ENCODE data around the gene HMGN4. TPM values are rescaled to one million over a fixed set of nuclear protein-coding genes. Genes with fewer than 3 reads are reported as not detected.
A peak's percentile ranks its signal among the peaks of the same experiment; 100 is the strongest.
"Not testable (repeated sequence)": the region's sequence is repeated elsewhere in the genome, so short reads cannot be mapped to it uniquely, and the experiment has no call there.

HMGN4 gene
- polyA plus RNA-seq (ENCODE audit: insufficient read length in 12 of 12), result 10 to 100 TPM in 11 of 12 donors, not detected in 1; 43.8 to 73.5 (median 59.4) TPM
- long read RNA-seq, donor 1, transcript HMGN4-201 (2 exons, 1,225 nt), result major isoform, 22 of 22 reads
- long read RNA-seq, donor 1, partial matches to known transcripts, result 0 of 22 reads
- long read RNA-seq, donor 1, other reads (novel, unspliced or antisense), result 0 of 22 reads
- long read RNA-seq, donor 2, transcript HMGN4-201 (2 exons, 1,225 nt), result major isoform, 36 of 36 reads
- long read RNA-seq, donor 2, partial matches to known transcripts, result 0 of 36 reads
- long read RNA-seq, donor 2, other reads (novel, unspliced or antisense), result 0 of 36 reads
- long read RNA-seq, donor 3, transcript HMGN4-201 (2 exons, 1,225 nt), result major isoform, 8 of 8 reads
- long read RNA-seq, donor 3, partial matches to known transcripts, result 0 of 8 reads
- long read RNA-seq, donor 3, other reads (novel, unspliced or antisense), result 0 of 8 reads
- long read RNA-seq, donor 4, transcript HMGN4-201 (2 exons, 1,225 nt), result major isoform, 9 of 9 reads
- long read RNA-seq, donor 4, partial matches to known transcripts, result 0 of 9 reads
- long read RNA-seq, donor 4, other reads (novel, unspliced or antisense), result 0 of 9 reads
- long read RNA-seq, donor 5, transcript HMGN4-201 (2 exons, 1,225 nt), result major isoform, 21 of 21 reads
- long read RNA-seq, donor 5, partial matches to known transcripts, result 0 of 21 reads
- long read RNA-seq, donor 5, other reads (novel, unspliced or antisense), result 0 of 21 reads
- long read RNA-seq, donor 6, transcript HMGN4-201 (2 exons, 1,225 nt), result major isoform, 19 of 20 reads
- long read RNA-seq, donor 6, partial matches to known transcripts, result 0 of 20 reads
- long read RNA-seq, donor 6, other reads (novel, unspliced or antisense), result 0 of 20 reads
- long read RNA-seq, donor 7, transcript HMGN4-201 (2 exons, 1,225 nt), result major isoform, 12 of 20 reads
- long read RNA-seq, donor 7, partial matches to known transcripts, result 8 of 20 reads
- long read RNA-seq, donor 7, other reads (novel, unspliced or antisense), result 0 of 20 reads
- long read RNA-seq, donor 8, transcript HMGN4-201 (2 exons, 1,225 nt), result major isoform, 20 of 20 reads
- long read RNA-seq, donor 8, partial matches to known transcripts, result 0 of 20 reads
- long read RNA-seq, donor 8, other reads (novel, unspliced or antisense), result 0 of 20 reads
- long read RNA-seq, donor 9, transcript HMGN4-201 (2 exons, 1,225 nt), result major isoform, 16 of 17 reads
- long read RNA-seq, donor 9, partial matches to known transcripts, result 0 of 17 reads
- long read RNA-seq, donor 9, other reads (novel, unspliced or antisense), result 0 of 17 reads
- long read RNA-seq, donor 10, transcript HMGN4-201 (2 exons, 1,225 nt), result major isoform, 29 of 30 reads
- long read RNA-seq, donor 10, partial matches to known transcripts, result 0 of 30 reads
- long read RNA-seq, donor 10, other reads (novel, unspliced or antisense), result 0 of 30 reads
- long read RNA-seq, donor 11, transcript HMGN4-201 (2 exons, 1,225 nt), result major isoform, 28 of 28 reads
- long read RNA-seq, donor 11, partial matches to known transcripts, result 0 of 28 reads
- long read RNA-seq, donor 11, other reads (novel, unspliced or antisense), result 0 of 28 reads

- DNase-seq, result peak; percentile 97
Observed at GRCh38 chr6:26537846-26538571, at the start of gene HMGN4. Gene HMGN4, plus strand, starts transcription at chr6:26538366. Its CDS starts 6,841 bp downstream, at chr6:26545207.

- no peak for DNase-seq
Observed at GRCh38 chr6:26489996-26490964, 47.9 kb upstream of the HMGN4 start.

DNA sequence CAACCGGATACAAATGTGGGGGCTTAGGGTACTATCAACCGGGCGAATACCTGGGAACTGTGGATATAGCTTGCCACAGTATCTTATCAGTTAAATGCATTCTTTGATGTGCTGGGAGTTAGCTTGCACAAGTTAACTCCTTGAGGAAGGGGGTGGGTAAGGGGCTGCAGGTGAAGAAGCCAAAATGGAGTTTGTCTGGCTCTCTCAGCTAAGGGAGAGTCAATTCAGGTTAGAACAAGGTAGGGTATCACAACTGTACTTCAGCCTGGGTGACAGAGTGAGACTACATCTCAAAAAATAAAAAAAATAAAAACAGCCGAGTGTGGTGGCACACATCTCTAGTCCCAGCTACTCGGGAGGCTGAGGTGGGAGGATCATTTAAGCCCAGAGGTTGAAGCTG is 46.6 kb upstream of the HMGN4 start:
- no peak for DNase-seq

DNA sequence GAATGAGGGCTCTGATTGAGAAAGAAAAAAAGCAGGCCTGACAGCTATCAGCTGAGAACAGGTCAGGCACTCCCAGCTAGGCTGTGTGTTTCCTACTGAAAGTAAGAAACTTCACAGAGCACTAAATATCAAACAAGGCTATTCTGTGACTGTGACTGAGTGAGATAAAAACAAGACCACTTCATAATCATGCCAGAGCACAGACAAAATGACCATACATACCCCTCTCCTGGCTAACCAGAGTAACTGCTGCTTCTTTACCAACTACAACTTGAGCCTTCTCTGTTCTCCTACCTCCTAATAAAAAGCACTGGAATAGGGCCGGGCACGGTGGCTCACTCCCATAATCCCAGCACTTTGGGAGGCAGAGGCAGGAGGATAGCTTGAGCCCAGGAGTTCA is 44.9 kb upstream of the HMGN4 start:
- no peak for DNase-seq

DNA sequence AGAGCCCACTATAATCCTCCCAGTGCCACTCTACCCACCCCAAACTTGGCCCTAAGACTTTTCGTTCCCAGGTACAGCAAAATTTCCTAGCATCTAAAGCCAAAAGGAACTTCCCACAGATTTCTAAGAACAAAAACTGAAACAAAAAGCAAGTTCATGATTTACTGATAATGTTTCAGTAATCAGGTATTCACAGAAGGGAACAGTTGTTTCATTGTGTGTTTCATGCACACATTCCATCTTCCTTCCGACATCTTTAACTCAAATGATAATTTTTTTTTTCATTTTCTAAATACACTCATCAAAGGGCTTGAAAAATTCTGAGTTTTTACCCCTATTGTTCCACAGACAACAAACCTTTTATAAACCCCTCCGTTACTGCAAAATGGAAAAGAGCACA is 44.0 kb upstream of the HMGN4 start:
- DNase-seq, result no peak

DNA sequence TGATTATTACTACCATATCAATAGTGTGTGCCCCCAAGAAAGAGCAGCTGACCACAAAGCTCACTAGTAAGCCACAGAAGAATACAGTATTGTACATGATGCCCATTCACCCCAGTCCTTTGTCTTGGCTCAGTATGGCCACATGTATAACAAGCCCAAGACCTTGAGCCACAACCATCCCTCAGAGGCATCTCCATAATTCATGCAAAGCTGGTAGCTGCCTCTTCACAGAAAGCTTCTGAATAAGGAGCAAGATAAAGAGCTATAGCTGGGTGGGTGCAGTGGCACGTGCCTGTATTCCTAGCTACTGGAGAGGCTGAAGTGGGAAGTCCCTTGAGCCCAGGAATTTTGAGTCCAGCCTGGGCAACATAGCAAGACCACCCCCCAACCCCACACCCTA is 42.9 kb upstream of the HMGN4 start:
- DNase-seq, result no peak

GRCh38 chr6:26497610-26498009 is 40.6 kb upstream of the HMGN4 start:
- no peak for DNase-seq

DNA sequence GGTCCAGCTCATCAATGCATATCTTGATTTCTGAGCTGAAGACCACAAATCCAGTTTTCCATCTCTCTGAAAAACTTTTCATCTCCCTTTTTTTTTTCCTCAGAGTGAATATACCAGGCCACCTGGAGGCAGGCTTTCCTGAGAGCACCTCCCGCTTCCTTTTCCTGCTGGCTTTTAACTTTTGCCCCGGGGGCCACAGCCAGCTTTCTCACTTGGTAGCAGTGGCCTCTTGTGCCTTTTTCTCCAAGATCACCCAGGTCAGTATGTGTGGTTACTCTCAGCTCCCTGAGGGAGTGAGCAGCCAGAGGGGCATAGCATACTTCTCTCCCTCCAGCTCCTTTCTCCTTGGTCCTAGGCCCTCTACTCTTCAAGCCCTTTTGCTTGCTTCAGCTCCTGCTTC is 38.1 kb upstream of the HMGN4 start, which contains the start of gene BTN1A1:
BTN1A1 (plus strand) TSS at position 202 of the 400 bp plus-strand sequence. CDS start 984 bp downstream, outside the sequence.
- DNase-seq, result no peak

- no peak for DNase-seq
Observed at GRCh38 chr6:26501482-26501986, 36.6 kb upstream of the HMGN4 start.

DNA sequence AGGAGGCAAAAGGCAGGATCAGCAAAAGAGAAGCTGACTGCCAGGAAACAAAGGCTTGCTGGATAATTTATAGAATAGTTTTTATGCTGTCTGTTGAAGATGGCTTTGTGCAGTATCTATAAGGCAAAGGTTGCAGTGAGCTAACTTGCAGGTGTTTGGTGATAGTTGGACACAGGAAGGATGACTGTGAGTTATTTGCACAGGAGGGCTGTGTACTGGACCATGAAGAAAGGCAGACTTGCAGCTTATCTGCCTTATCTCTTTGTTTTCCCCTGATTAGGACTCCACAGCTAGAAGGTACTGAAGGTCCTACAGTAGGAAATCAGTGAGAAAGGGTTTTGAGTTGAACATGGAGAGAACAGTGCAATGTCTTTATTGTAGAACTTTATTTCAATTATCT is 36.0 kb upstream of the HMGN4 start:
- DNase-seq, result no peak

- DNase-seq, result no peak
Observed at GRCh38 chr6:26502626-26503025, 35.5 kb upstream of the HMGN4 start.

DNA sequence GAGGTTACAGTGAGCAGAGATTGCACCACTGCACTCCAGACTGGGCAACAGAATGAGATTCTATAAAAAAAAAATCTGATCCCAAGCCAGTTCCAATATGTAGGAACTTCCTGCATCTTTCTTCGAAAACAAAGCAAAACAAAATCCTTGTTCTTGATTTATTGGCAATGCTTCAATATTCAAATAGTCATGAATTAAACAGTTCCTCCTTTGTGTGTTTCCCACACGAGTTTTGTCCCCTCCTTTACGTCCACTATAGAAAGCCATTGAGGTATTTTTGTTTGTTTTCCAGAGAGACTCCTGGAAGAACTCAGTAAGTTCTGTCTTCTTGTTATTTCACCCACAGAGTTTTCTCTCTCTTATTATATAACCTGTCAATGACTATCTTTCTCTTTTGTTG is 30.5 kb upstream of the HMGN4 start:
- DNase-seq, result no peak

GRCh38 chr6:26511033-26511432 is 27.1 kb upstream of the HMGN4 start:
- DNase-seq, result not testable (repeated sequence)

DNA sequence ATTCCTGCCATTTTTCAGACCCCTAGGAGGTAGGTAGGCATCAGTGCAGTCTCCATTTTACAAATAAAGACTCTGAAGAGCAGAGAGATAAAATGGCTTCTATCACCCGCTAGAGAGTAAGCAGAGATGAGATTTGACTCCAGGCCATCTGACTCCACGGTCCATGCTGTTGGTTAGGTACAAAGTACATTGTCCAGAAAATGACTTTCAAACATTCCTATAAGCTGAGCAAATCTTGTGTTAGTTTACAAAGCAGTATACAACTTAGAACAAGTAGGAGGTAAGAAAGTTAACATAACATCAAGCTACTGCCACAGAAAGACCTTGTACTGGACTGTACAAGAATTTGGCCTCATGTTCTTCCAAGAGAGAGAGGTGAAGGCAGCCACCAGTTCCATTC is 23.2 kb upstream of the HMGN4 start:
- DNase-seq, result no peak

GRCh38 chr6:26516481-26517427 is 21.4 kb upstream of the HMGN4 start:
- no peak for DNase-seq

- DNase-seq, result no peak
Observed at GRCh38 chr6:26519359-26519758, 18.8 kb upstream of the HMGN4 start.

DNA sequence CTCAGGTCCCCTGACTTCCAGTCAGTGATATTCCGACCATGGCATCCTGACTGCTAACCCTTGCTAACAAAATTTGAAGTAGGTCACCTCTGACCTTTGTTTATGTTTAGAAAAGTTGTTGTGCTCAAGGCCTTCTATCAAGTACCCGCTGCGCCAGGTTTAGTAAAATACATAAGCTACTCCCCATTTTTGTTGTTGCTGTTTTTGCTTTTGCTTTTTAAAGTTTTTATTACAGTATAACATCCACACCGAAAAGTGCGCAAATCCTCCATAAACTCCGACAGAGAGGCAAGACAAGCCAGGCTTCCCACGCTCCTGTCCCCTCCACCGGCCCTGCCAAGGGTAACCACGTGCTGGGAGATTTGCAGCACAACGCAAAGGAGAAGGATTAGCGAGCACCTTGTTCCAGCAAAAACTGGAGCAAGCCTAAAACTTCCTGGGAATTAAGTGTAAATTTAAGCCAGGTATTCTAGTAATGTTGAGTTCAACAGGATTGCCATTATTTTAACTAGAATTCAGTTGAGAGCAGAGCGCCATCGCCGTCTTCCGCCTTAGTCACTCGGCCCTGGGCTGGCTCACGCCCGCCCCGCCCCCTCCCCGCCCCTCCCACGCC is 17.8 kb upstream of the HMGN4 start:
- peak; percentile 78 for DNase-seq

Measured in muscle of arm (tissue), 14 donors.